ENCODE measurements around the gene MBTPS1. TPM values are rescaled to one million over a fixed set of nuclear protein-coding genes. Genes with fewer than 3 reads are reported as not detected.

The MBTPS1 gene
- polyA plus RNA-seq, 3 donors: 29.8 to 56.3 (median 46.8) TPM

DNA sequence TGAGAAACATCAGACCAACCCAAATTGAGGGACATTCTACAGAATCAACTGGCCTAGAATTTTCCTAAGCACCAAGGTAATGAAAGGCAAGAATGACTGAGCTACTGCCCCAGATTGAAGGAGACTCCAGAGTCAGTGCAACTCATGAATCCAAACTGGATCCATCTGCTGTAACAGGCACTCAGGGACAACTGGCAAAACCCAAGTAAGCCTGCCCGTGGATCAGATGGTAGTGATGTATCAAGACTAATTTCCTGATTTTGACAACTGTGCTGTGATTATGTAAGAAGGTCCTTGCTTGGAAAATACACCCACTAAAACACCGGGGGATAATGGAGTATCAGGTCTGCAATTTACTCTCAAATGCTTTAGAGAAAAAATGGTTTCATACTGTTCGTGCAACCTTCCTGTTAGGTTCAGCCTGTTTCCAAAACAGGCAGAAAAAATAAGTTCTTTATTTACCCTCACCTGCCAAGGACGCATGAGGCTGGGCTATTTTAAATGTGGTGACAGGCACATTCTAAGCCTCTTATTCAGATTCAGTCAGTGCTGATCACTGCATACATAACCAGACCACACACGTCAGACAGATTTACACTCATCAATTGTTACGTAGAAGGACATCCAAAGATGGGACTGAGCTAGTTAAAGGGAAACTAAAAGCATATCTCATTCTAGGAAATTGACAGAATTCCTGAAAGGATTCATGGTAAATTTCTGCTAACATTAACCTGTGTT, 7.0 kb downstream of the MBTPS1 start:
- 37 to 65% (median 65%) methylated on average over 6 of the region's 6 CpGs for WGBS, 3 donors

GRCh38 chr16:84107921-84108320, 8.8 kb downstream of the MBTPS1 start:
- WGBS, 3 donors: 76 to 90% (median 82%) methylated on average over 2 of the region's 2 CpGs
- H3K27ac ChIP-seq (ENCODE audit: low read depth, low read length): no peak overlapping the region

More for the DNA sequence above, 7.0 kb downstream of the MBTPS1 start:
- H3K27ac ChIP-seq (ENCODE audit: low read depth, low read length): no peak overlapping the region

DNA sequence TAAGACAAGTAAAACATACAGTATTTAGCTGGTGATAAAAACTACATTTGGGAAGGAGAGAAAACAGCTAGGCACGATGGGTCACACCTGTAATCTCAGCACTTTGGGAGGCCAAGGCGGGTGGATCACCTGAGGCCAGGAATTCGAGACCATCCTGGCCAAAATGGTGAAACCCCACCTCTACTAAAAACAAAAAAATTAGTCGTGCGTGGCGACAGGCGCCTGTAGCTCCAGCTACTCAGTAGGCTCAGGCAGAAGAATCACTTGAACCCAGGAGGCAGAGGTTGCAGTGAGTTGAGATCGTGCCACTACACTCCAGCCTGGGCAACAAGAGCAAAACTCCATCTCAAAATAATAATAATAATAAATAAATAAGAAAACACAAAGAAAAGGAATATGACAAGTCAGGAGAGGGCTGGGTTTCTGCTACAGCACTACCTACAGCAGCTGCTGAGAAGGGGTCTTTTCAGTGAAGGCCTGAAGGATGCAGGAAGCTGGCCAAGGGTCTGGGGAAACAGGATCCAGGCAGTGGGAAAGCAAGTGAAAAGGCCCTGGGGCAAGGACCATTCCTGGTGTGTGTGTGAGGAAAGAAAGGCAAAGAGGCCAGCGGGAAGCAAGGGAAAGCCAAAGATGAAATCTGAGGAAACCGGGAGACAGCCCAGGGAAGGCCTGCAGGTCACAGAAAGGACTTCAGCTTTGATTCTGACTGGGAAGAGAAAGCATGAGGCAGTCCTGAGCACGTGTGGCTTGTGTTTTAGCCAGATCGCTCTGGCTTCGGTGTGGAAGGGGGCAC, 10.6 kb downstream of the MBTPS1 start:
- 88 to 91% (median 89%) methylated on average over 13 of the region's 13 CpGs for WGBS, 3 donors
- no peak overlapping the region for H3K27ac ChIP-seq (ENCODE audit: low read depth, low read length)

DNA sequence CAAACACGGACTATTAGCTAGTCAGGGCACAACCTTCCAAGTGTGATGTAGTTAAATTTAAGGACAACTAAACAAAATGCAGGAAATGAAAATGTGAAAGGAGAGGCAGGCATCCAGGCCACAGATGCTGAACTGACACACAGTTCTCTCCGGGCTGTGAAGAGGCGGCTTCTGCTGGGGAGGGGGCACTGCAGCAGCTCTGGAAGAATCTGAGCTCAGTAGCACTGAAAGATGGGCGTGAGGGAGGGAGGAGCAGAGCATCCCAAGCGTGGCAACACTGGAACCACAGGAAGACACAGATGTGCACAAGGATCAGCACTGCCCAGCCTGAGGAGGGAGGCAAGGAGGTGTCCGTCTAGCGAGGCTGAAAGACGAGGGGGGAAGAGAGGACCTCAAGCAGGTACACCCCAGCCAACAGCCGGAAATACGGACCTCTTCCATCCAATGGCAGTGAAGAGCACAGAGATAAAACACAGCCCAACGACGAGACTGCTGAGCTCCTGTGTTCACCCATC, 11.4 kb downstream of the MBTPS1 start:
- 77 to 82% (median 80%) methylated on average over 12 of the region's 12 CpGs for WGBS, 3 donors
- H3K27ac ChIP-seq (ENCODE audit: low read depth, low read length): no peak overlapping the region

- 76 to 84% (median 76%) methylated on average over 3 of the region's 3 CpGs for WGBS, 3 donors
Observed at GRCh38 chr16:84104231-84104630, 12.5 kb downstream of the MBTPS1 start.

DNA sequence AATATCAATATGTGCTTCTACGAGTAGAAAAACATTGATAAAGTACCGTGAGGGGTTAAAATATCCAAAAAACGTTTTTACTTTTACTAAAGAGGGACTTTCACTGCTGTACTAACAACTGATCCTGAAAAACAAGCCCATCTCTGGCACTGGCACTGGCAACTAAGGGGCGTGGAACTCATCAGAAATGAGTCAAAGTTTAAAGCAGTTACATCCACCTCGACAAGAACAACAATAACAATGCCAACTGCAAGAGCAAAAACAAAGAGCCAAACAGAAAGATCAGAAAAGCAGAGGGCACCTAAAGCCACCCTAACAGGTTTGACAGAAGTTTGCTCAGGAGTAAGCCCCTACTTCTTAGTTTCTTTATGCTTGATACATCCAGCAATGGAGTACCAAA, 13.1 kb downstream of the MBTPS1 start:
- WGBS, 3 donors: 58 to 69% (median 62%) methylated on average over 5 of the region's 5 CpGs
- no peak overlapping the region for H3K27ac ChIP-seq (ENCODE audit: low read depth, low read length)

More at GRCh38 chr16:84104231-84104630, 12.5 kb downstream of the MBTPS1 start:
- H3K27ac ChIP-seq (ENCODE audit: low read depth, low read length): no peak overlapping the region

- no peak overlapping the region for H3K27ac ChIP-seq (ENCODE audit: low read depth, low read length)
- WGBS, 3 donors: 95 to 98% (median 97%) methylated on average over 7 of the region's 7 CpGs
Observed at GRCh38 chr16:84098939-84099338, 17.8 kb downstream of the MBTPS1 start.

DNA sequence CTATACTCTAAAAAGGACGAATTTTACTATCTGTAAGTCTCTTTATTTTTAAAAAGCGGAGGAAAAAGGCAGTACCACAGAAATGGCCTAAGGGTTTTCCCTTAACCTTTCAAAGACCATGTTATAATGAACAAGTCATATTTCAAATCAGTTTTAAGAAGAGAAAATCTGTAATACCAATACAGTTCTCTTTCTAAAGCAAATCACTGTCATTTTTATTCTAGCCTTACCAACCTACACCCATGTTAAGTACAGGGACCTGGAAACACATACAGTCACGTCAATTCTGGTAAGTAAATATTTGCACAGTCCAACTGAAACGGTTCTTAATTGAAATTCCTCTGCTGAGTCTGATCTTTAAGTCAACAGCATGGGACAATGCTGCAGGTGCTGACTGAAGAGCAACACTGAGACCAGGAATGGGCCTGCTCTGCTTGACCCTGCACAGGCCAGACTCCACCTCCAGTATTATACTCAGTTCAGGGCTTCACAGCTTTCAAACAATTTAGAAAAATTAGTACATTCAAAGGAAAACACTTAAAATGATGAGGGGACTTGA, 20.2 kb downstream of the MBTPS1 start:
- WGBS, 3 donors: 52 to 84% (median 83%) methylated on average over 4 of the region's 4 CpGs
- no peak overlapping the region for H3K27ac ChIP-seq (ENCODE audit: low read depth, low read length)

GRCh38 chr16:84095466-84095865, 21.3 kb downstream of the MBTPS1 start:
- WGBS, 3 donors: 87 to 94% (median 93%) methylated on average over 14 of the region's 14 CpGs
- H3K27ac ChIP-seq (ENCODE audit: low read depth, low read length): no peak overlapping the region

- 95 to 97% (median 96%) methylated on average over 4 of the region's 4 CpGs for WGBS, 3 donors
- no peak overlapping the region for H3K27ac ChIP-seq (ENCODE audit: low read depth, low read length)
Observed at GRCh38 chr16:84093879-84094270, 22.9 kb downstream of the MBTPS1 start.

- H3K27ac ChIP-seq (ENCODE audit: low read depth, low read length): no peak overlapping the region
- WGBS, 3 donors: 89 to 94% (median 91%) methylated on average over 16 of the region's 16 CpGs
Observed at GRCh38 chr16:84093120-84093878, 23.4 kb downstream of the MBTPS1 start.

GRCh38 chr16:84091460-84091859, 25.3 kb downstream of the MBTPS1 start:
- 89 to 94% (median 94%) methylated on average over 10 of the region's 10 CpGs for WGBS, 3 donors
- no peak overlapping the region for H3K27ac ChIP-seq (ENCODE audit: low read depth, low read length)

- 87 to 93% (median 92%) methylated on average over 9 of the region's 9 CpGs for WGBS, 3 donors
- no peak overlapping the region for H3K27ac ChIP-seq (ENCODE audit: low read depth, low read length)
Observed at GRCh38 chr16:84090211-84090610, 26.5 kb downstream of the MBTPS1 start.

- 65 to 81% (median 67%) methylated on average over 15 of the region's 15 CpGs for WGBS, 3 donors
- H3K27ac ChIP-seq (ENCODE audit: low read depth, low read length): no peak overlapping the region
Observed at GRCh38 chr16:84088695-84089395, 27.9 kb downstream of the MBTPS1 start.

- WGBS, 3 donors: 70 to 79% (median 74%) methylated on average over 11 of the region's 11 CpGs
- H3K27ac ChIP-seq (ENCODE audit: low read depth, low read length): no peak overlapping the region
Observed at GRCh38 chr16:84087466-84088151, 29.1 kb downstream of the MBTPS1 start.

- 79 to 84% (median 82%) methylated on average over 12 of the region's 12 CpGs for WGBS, 3 donors
- no peak overlapping the region for H3K27ac ChIP-seq (ENCODE audit: low read depth, low read length)
Observed at GRCh38 chr16:84087001-84087400, 29.7 kb downstream of the MBTPS1 start.

DNA sequence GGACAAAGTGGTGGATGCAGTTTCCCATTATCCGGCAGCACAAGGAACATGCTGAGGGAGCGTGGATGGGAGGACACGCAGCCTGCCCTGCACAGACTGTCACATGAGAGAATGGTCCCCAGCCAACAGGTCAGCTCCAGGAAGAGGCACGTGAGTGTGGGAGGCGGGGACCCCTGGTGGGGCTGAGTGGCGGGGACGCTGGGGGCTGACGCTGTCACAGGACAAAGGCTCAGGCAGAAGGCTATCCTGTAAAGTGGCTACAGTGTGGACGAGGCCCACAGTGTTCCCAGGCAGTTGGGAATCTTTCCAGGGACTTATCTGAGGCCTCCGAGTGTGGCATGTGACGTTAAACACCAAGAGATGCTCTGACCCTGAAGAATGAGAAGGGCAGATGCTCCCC, 30.4 kb downstream of the MBTPS1 start:
- WGBS, 3 donors: 72 to 73% (median 73%) methylated on average over 10 to 11 of the region's 11 CpGs
- no peak overlapping the region for H3K27ac ChIP-seq (ENCODE audit: low read depth, low read length)
